GM21367 (cell line): ENCODE measurements around the gene ST3GAL4.
A peak's percentile ranks its signal among the peaks of the same experiment; 100 is the strongest.
"Not testable (repeated sequence)": the region's sequence is repeated elsewhere in the genome, so short reads cannot be mapped to it uniquely, and the experiment has no call there.

Experiments
- ATAC-seq: cut with Tn5 transposase; IDR thresholded peaks from one replicate; pipeline ENCODE4 v1.9.1; 2021; ENCODE audit not compliant: unreplicated experiment

ST3GAL4 gene

GRCh38 chr11:126355324-126355925 lies at the start of gene ST3GAL4:
ST3GAL4 (plus strand) TSS chr11:126355686; CDS start chr11:126406156, 50,470 bp downstream.
- peak; percentile 49 for ATAC-seq

- ATAC-seq, result peak; percentile 52
These were observed 49.8 kb upstream of the ST3GAL4 start for GRCh38 chr11:126305699-126306098.

- no peak for ATAC-seq
These were observed 47.8 kb upstream of the ST3GAL4 start for GRCh38 chr11:126307706-126308105.

- no peak for ATAC-seq
These were observed 47.2 kb upstream of the ST3GAL4 start for GRCh38 chr11:126308271-126308671.

GRCh38 chr11:126308771-126309170 lies 46.7 kb upstream of the ST3GAL4 start:
- ATAC-seq, result not testable (repeated sequence)

- ATAC-seq, result no peak
These were observed 45.1 kb upstream of the ST3GAL4 start for GRCh38 chr11:126310200-126310991.

- no peak for ATAC-seq
These were observed 44.5 kb upstream of the ST3GAL4 start for GRCh38 chr11:126310992-126311310.

- peak; percentile 74 for ATAC-seq
These were observed 43.8 kb upstream of the ST3GAL4 start for GRCh38 chr11:126311401-126312291.

- no peak for ATAC-seq
These were observed 42.5 kb upstream of the ST3GAL4 start for GRCh38 chr11:126312961-126313360.

- no peak for ATAC-seq
These were observed 41.7 kb upstream of the ST3GAL4 start for GRCh38 chr11:126313826-126314225.

GRCh38 chr11:126317432-126317755 lies 38.1 kb upstream of the ST3GAL4 start:
- ATAC-seq, result no peak

GRCh38 chr11:126317756-126318573 lies 37.5 kb upstream of the ST3GAL4 start:
- ATAC-seq, result peak; percentile 36

GRCh38 chr11:126318574-126319373 lies 36.7 kb upstream of the ST3GAL4 start:
- peak; percentile 83 for ATAC-seq

GRCh38 chr11:126319374-126319740 lies 36.1 kb upstream of the ST3GAL4 start:
- ATAC-seq, result no peak

GRCh38 chr11:126322996-126323395 lies 32.5 kb upstream of the ST3GAL4 start:
- ATAC-seq, result no peak

- no peak for ATAC-seq
These were observed 28.0 kb upstream of the ST3GAL4 start for GRCh38 chr11:126327281-126328000.

- no peak for ATAC-seq
These were observed 27.5 kb upstream of the ST3GAL4 start for GRCh38 chr11:126328001-126328390.

GRCh38 chr11:126328444-126328843 lies 27.0 kb upstream of the ST3GAL4 start:
- ATAC-seq, result no peak

GRCh38 chr11:126328938-126329643 lies 26.4 kb upstream of the ST3GAL4 start:
- no peak for ATAC-seq
